HG03378 (cell line): ENCODE results near the gene FBXL17.
A peak's percentile ranks its signal among the peaks of the same experiment; 100 is the strongest.

ENCODE experiments used
- ATAC-seq: cut with Tn5 transposase; IDR thresholded peaks from one replicate; pipeline ENCODE4 v1.9.1; 2021; ENCODE audit warnings: mild to moderate bottlenecking, moderate library complexity; ENCODE audit not compliant: unreplicated experiment

Gene FBXL17

GRCh38 chr5:107826311-107827000 lies 555.4 kb downstream of the FBXL17 start:
- no peak for ATAC-seq

GRCh38 chr5:107824821-107825220 lies 557.1 kb downstream of the FBXL17 start:
- no peak for ATAC-seq

- ATAC-seq = no peak
Measured at GRCh38 chr5:107821288-107821687, 560.6 kb downstream of the FBXL17 start.

DNA sequence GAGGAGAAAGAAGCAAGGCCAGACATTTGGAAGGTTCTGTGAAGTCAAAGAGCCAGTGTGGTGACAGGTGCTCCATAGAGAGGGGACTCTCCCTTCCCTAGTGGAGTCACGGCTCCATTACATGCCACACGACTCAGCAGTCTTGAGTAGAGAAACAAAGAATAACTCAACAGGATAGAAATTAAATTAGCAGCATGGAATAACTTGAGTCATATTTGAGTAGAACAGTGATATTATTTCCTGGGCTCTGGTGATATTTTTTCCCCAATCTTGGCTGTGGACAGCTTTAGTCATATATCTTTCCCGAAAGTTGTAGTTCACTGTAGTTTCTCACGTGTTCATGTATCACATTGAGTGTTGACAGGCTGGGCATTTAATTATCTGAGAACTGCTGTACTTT lies 561.5 kb downstream of the FBXL17 start:
- no peak for ATAC-seq

GRCh38 chr5:107817951-107818350 lies 563.9 kb downstream of the FBXL17 start:
- ATAC-seq = no peak

DNA sequence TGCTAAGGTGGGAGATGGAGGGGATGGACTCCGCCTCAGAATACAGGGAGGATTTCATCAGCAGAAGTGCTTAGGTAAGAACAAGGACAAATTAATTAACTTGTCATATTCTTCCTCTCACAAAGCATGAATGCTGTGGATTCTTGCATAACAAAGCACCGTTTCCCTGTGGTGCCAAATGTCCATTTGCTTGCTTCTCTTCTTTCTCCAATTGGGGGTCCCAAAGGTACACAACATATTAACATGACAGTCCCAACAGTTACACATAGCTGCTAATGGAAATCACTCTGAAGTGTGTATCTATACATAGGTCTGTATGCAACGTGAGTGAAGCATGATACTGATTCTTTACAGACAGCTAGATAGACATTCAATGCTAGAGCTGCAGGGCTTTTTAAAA lies 564.5 kb downstream of the FBXL17 start:
- ATAC-seq = no peak

DNA sequence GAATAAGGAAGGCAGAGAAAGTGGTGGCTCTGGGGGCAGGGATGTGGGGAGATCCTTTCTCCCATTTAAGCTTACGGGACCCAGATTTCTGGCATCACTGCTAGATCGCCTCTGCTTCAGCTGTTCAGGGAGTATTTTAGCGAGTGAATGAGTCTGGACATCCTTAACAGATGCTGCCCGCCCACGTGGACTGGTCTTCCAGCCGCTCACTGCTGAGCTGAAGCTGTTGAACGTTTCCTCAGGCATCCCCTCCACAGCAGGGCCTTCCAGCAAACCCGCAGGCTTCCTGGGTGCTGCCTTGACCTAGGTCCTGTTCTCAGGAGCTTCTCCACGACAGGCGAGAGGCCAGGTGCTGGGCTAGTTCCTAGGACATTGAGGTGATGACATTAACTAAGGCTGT lies 566.8 kb downstream of the FBXL17 start:
- ATAC-seq = no peak

- ATAC-seq = no peak
Measured at GRCh38 chr5:107814183-107814827, 567.6 kb downstream of the FBXL17 start.

GRCh38 chr5:107813559-107813958 lies 568.3 kb downstream of the FBXL17 start:
- peak; percentile 70 for ATAC-seq

GRCh38 chr5:107812570-107813141 lies 569.2 kb downstream of the FBXL17 start:
- ATAC-seq = peak; percentile 74

DNA sequence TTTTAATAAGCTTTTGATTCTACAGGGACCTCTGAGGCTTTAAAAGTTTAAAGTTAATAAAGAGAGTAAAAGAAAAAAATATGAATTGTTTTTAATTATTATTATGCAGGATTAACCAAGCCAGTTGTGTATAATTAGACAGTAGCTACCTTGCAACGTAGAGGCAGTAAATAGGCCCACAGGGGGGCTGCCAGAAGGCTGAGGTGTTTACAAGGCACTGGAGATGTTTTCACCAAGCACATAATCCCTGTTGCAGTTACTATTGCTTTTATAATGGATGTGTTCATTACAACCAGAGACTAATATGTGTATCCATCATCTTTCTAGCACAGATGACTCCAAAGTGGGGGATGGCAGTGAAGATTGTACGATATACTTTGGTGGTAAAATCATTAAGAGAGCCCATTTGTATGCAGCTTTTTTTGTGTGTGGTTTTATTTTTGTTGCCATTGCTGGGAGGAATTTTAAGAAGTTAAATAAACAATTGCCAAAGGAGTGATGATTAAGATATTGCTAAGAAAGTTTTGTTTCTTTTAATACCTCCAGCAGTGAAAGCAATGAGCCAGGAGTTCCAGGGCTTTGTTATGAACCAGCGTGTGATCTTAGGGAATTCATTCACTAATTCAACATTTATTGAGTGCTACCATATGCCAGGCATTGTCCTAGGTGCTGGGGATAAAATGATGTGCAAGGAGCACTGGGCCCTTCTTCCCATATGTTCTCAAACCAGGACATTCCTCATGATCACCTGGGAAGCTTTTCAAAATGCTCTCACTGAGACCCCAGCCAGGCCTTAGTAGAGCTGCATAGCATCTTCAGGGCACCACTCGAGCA lies 572.5 kb downstream of the FBXL17 start:
- no peak for ATAC-seq
